ENCODE measurements around the gene FN3KRP. TPM values are rescaled to one million over a fixed set of nuclear protein-coding genes. Genes with fewer than 3 reads are reported as not detected.
"Not testable (repeated sequence)": the region's sequence is repeated elsewhere in the genome, so short reads cannot be mapped to it uniquely, and the experiment has no call there.

Gene FN3KRP
- polyA plus RNA-seq, 3 donors from 2014 or later = 23.7 to 76.6 (median 47.3) TPM

GRCh38 chr17:82729479-82730260, 13.2 kb downstream of the FN3KRP start:
- Mint-ChIP-seq H3K4me3 (no peak overlapping the region), H3K36me3 (peaks cover 15 to 27% (median 15%) of the 10 kb centered on the region in 3 donors), H3K27me3 (ENCODE audit: low read depth in 3 of 3) (peaks cover 0 to 3% (median 2%) of the 10 kb centered on the region in 3 donors), H3K9me3 (peaks cover 0 to 4% (median 0%) of the 10 kb centered on the region in 6 donors), H3K4me1 (peaks cover 0 to 3% of the 10 kb centered on the region in 2 donors), H3K27ac (no peak overlapping the region)
- DNase-seq = no peak

- Mint-ChIP-seq H3K27ac (no peak overlapping the region), H3K27me3 (ENCODE audit: low read depth in 3 of 3) (peaks cover 0 to 3% (median 0%) of the 10 kb centered on the region in 3 donors), H3K9me3 (peaks cover 0 to 4% (median 0%) of the 10 kb centered on the region in 6 donors), H3K36me3 (peaks cover 10 to 20% (median 15%) of the 10 kb centered on the region in 3 donors), H3K4me1 (peaks cover 0 to 6% of the 10 kb centered on the region in 2 donors), H3K4me3 (no peak overlapping the region)
- no peak for DNase-seq
Measured at GRCh38 chr17:82732118-82732743, 15.7 kb downstream of the FN3KRP start.

- peaks cover 0 to 3% (median 0%) of the 10 kb centered on the region in 3 donors for H3K27me3 Mint-ChIP-seq (ENCODE audit: low read depth in 3 of 3)
- peaks cover 7 to 12% (median 8%) of the 10 kb centered on the region in 3 donors for H3K36me3 Mint-ChIP-seq
Measured at GRCh38 chr17:82734987-82735866, 18.7 kb downstream of the FN3KRP start, which contains the start of gene FN3K. TSS of gene FN3K (plus strand) at chr17:82735615. CDS start at chr17:82735637, 22 bp downstream.

GRCh38 chr17:82736511-82737185, 20.1 kb downstream of the FN3KRP start:
- Mint-ChIP-seq H3K36me3 (peaks cover 18 to 23% (median 20%) of the 10 kb centered on the region in 3 donors), H3K27me3 (ENCODE audit: low read depth in 3 of 3) (peaks cover 0 to 3% (median 0%) of the 10 kb centered on the region in 3 donors), H3K4me3 (peak overlapping the region in 2 of 5 donors; percentile 44 to 75), H3K4me1 (peaks cover 0 to 6% of the 10 kb centered on the region in 2 donors), H3K9me3 (peaks cover 0 to 4% (median 0%) of the 10 kb centered on the region in 6 donors), H3K27ac (no peak overlapping the region)
- no peak for DNase-seq

More at GRCh38 chr17:82734987-82735866, 18.7 kb downstream of the FN3KRP start, which contains the start of gene FN3K:
- H3K4me1 Mint-ChIP-seq = peaks cover 0 to 6% of the 10 kb centered on the region in 2 donors
- H3K4me3 Mint-ChIP-seq = peak within 1 kb of the TSS; percentile 58 to 75 (median 69)
- DNase-seq = peak; percentile 30 to 42 (median 41)
- peak within 1 kb of the TSS in 1 of 6 donors; percentile 34 for H3K27ac Mint-ChIP-seq
- H3K9me3 Mint-ChIP-seq = peaks cover 0 to 4% (median 0%) of the 10 kb centered on the region in 6 donors

GRCh38 chr17:82737967-82738877, 21.7 kb downstream of the FN3KRP start:
- Mint-ChIP-seq H3K9me3 (peaks cover 0 to 3% (median 0%) of the 10 kb centered on the region in 6 donors), H3K4me3 (peak overlapping the region in 1 of 5 donors; percentile 3), H3K36me3 (peaks cover 19 to 27% (median 22%) of the 10 kb centered on the region in 3 donors), H3K27me3 (ENCODE audit: low read depth in 3 of 3) (peaks cover 0 to 3% (median 0%) of the 10 kb centered on the region in 3 donors), H3K27ac (no peak overlapping the region), H3K4me1 (peaks cover 0 to 6% of the 10 kb centered on the region in 2 donors)
- no peak for DNase-seq

GRCh38 chr17:82740906-82741759, 24.6 kb downstream of the FN3KRP start:
- Mint-ChIP-seq H3K27me3 (ENCODE audit: low read depth in 3 of 3) (no peaks in the 10 kb centered on the region), H3K27ac (no peak overlapping the region), H3K4me1 (peaks cover 0 to under 1% of the 10 kb centered on the region in 2 donors), H3K36me3 (peaks cover 16 to 23% (median 21%) of the 10 kb centered on the region in 3 donors), H3K4me3 (no peak overlapping the region), H3K9me3 (no peaks in the 10 kb centered on the region)
- DNase-seq = no peak

- peaks cover 16 to 23% (median 21%) of the 10 kb centered on the region in 3 donors for H3K36me3 Mint-ChIP-seq
- no peak for DNase-seq
- no peaks in the 10 kb centered on the region for H3K9me3 Mint-ChIP-seq
- H3K27me3 Mint-ChIP-seq (ENCODE audit: low read depth in 3 of 3) = no peaks in the 10 kb centered on the region
- no peak overlapping the region for H3K27ac Mint-ChIP-seq
- H3K4me3 Mint-ChIP-seq = no peak overlapping the region
- H3K4me1 Mint-ChIP-seq = no peaks in the 10 kb centered on the region
Measured at GRCh38 chr17:82743344-82744219, 27.1 kb downstream of the FN3KRP start.

GRCh38 chr17:82744736-82745135, 28.2 kb downstream of the FN3KRP start:
- not testable (repeated sequence) for H3K27ac Mint-ChIP-seq; H3K4me1 Mint-ChIP-seq; H3K9me3 Mint-ChIP-seq; H3K4me3 Mint-ChIP-seq; DNase-seq; H3K27me3 Mint-ChIP-seq (ENCODE audit: low read depth in 3 of 3)
- peaks cover 16 to 23% (median 21%) of the 10 kb centered on the region in 3 donors for H3K36me3 Mint-ChIP-seq

- Mint-ChIP-seq H3K27ac (no peak overlapping the region), H3K9me3 (no peaks in the 10 kb centered on the region), H3K4me1 (no peaks in the 10 kb centered on the region), H3K27me3 (ENCODE audit: low read depth in 3 of 3) (peaks cover 0 to 5% (median 0%) of the 10 kb centered on the region in 3 donors), H3K4me3 (no peak overlapping the region), H3K36me3 (peaks cover 15 to 18% (median 16%) of the 10 kb centered on the region in 3 donors)
- no peak for DNase-seq
Measured at GRCh38 chr17:82745524-82745923, 29.0 kb downstream of the FN3KRP start.

GRCh38 chr17:82748756-82749155, 32.2 kb downstream of the FN3KRP start:
- no peaks in the 10 kb centered on the region for H3K36me3 Mint-ChIP-seq
- peaks cover 8 to 9% of the 10 kb centered on the region in 2 donors for H3K4me1 Mint-ChIP-seq
- peaks cover 0 to 5% (median 3%) of the 10 kb centered on the region in 3 donors for H3K27me3 Mint-ChIP-seq (ENCODE audit: low read depth in 3 of 3)
- no peak overlapping the region for H3K4me3 Mint-ChIP-seq
- H3K9me3 Mint-ChIP-seq = no peaks in the 10 kb centered on the region
- no peak for DNase-seq
- H3K27ac Mint-ChIP-seq = peak overlapping the region in 1 of 6 donors; percentile 6
